H9 (cell line): ENCODE data around the gene NHLRC1. TPM values are rescaled to one million over a fixed set of nuclear protein-coding genes. Genes with fewer than 3 reads are reported as not detected.

ENCODE experiments used
- DNase-seq: peaks from one replicate; pipeline ENCODE4 v3.0.0-alpha.2; 2017
- H2AFZ ChIP-seq: one replicate; pipeline ENCODE4 v1.6.1; 2013; ENCODE audit warnings: mild to moderate bottlenecking, low read length, control low read depth, moderate library complexity
- H2AK5ac ChIP-seq: 2 replicates; pipeline ENCODE4 v1.6.1; 2013; ENCODE audit warnings: low read length, control low read depth, mixed read lengths; ENCODE audit not compliant: insufficient read length
- H2BK120ac ChIP-seq: one replicate; pipeline ENCODE4 v1.6.1; 2013; ENCODE audit warnings: low read depth, mild to moderate bottlenecking, low read length, control low read depth, inconsistent platforms; ENCODE audit not compliant: poor library complexity, severe bottlenecking
- H2BK12ac ChIP-seq: 2 replicates; pipeline ENCODE4 v1.6.1; 2013; ENCODE audit warnings: low read length, control low read depth, mixed read lengths, low read depth; ENCODE audit not compliant: insufficient read length
- H2BK15ac ChIP-seq: 2 replicates; pipeline ENCODE4 v1.6.1; 2013; ENCODE audit warnings: low read depth, low read length, control low read depth
- H2BK20ac ChIP-seq: one replicate; pipeline ENCODE4 v1.6.1; 2013; ENCODE audit warnings: low read depth, mild to moderate bottlenecking, low read length, control low read depth, inconsistent platforms; ENCODE audit not compliant: poor library complexity, severe bottlenecking
- H2BK5ac ChIP-seq: 2 replicates; pipeline ENCODE4 v1.6.1; 2013; ENCODE audit warnings: low read length, control low read depth, mixed read lengths; ENCODE audit not compliant: insufficient read length
- H3K14ac ChIP-seq: 2 replicates; pipeline ENCODE4 v1.6.1; 2013; ENCODE audit warnings: low read length, control low read depth; ENCODE audit not compliant: insufficient read depth
- H3K18ac ChIP-seq: 2 replicates; pipeline ENCODE4 v1.6.1; 2013; ENCODE audit warnings: low read depth, mild to moderate bottlenecking, mixed read lengths, low read length, control low read depth; ENCODE audit not compliant: insufficient read length
- H3K23ac ChIP-seq: 2 replicates; pipeline ENCODE4 v1.6.1; 2013; ENCODE audit warnings: low read length, control low read depth, mixed read lengths, low read depth; ENCODE audit not compliant: insufficient read length
- H3K23me2 ChIP-seq: 2 replicates; pipeline ENCODE4 v1.6.1; 2013; ENCODE audit warnings: low read depth, mild to moderate bottlenecking, mixed read lengths, low read length, control low read depth; ENCODE audit not compliant: insufficient read length, poor library complexity, severe bottlenecking
- H3K27ac ChIP-seq: 2 replicates; pipeline ENCODE4 v1.5.1; 2013; ENCODE audit warnings: low read length, control low read depth, mixed read lengths, low read depth; ENCODE audit not compliant: insufficient read length
- H3K27me3 ChIP-seq: 2 replicates; pipeline ENCODE4 v1.6.1; 2013; ENCODE audit warnings: low read length, control low read depth, inconsistent platforms; ENCODE audit not compliant: insufficient read depth
- H3K4ac ChIP-seq: 2 replicates; pipeline ENCODE4 v1.6.1; 2013; ENCODE audit warnings: low read depth, mild to moderate bottlenecking, control low read depth, inconsistent platforms, low read length, moderate library complexity
- H3K4me1 ChIP-seq: 2 replicates; pipeline ENCODE4 v1.6.1; 2013; ENCODE audit warnings: low read length, control low read depth, inconsistent platforms; ENCODE audit not compliant: insufficient read depth
- H3K4me2 ChIP-seq: 2 replicates; pipeline ENCODE4 v1.6.1; 2013; ENCODE audit warnings: low read length, control low read depth, mixed read lengths; ENCODE audit not compliant: insufficient read length, insufficient read depth
- H3K56ac ChIP-seq: 2 replicates; pipeline ENCODE4 v1.6.1; 2013; ENCODE audit warnings: low read depth, mild to moderate bottlenecking, mixed read lengths, low read length, control low read depth; ENCODE audit not compliant: insufficient read length
- H3K79me1 ChIP-seq: 2 replicates; pipeline ENCODE4 v1.6.1; 2013; ENCODE audit warnings: low read depth, mild to moderate bottlenecking, moderate library complexity, low read length, control low read depth, inconsistent platforms; ENCODE audit not compliant: insufficient read depth, poor library complexity, severe bottlenecking
- H3K79me2 ChIP-seq: 2 replicates; pipeline ENCODE4 v1.6.1; 2013; ENCODE audit warnings: low read length, control low read depth, inconsistent platforms; ENCODE audit not compliant: insufficient read depth
- H3K9ac ChIP-seq: 2 replicates; pipeline ENCODE4 v1.6.1; 2013; ENCODE audit warnings: low read length, control low read depth, mixed read lengths; ENCODE audit not compliant: insufficient read length; ENCODE audit errors: extremely low read depth
- H3K9me3 ChIP-seq: one replicate; pipeline ENCODE4 v1.6.1; 2013; ENCODE audit warnings: low read depth, low read length, inconsistent platforms; ENCODE audit not compliant: control insufficient read depth
- H3T11ph ChIP-seq: one replicate; pipeline ENCODE4 v1.6.1; 2013; ENCODE audit warnings: mild to moderate bottlenecking, low read length, control low read depth, inconsistent platforms
- H4K20me1 ChIP-seq: one replicate; pipeline ENCODE4 v1.6.1; 2013; ENCODE audit not compliant: control insufficient read depth, insufficient read length, insufficient read depth
- H4K5ac ChIP-seq: 2 replicates; pipeline ENCODE4 v1.6.1; 2013; ENCODE audit warnings: low read depth, mild to moderate bottlenecking, mixed read lengths, low read length, control low read depth; ENCODE audit not compliant: insufficient read length
- H4K8ac ChIP-seq: replicated peaks from 2 replicates; pipeline ENCODE4 v1.6.1; 2013; ENCODE audit warnings: low read length, control low read depth, mixed read lengths, low read depth; ENCODE audit not compliant: insufficient read length
- H4K91ac ChIP-seq: 2 replicates; pipeline ENCODE4 v1.6.1; 2013; ENCODE audit warnings: low read depth, mild to moderate bottlenecking, moderate library complexity, mixed read lengths, low read length, control low read depth; ENCODE audit not compliant: insufficient read length
- H3K27ac Mint-ChIP-seq, 3 experiments: 2 replicates in 2 of 3; 3 replicates in 1 of 3; pipeline ENCODE4 v1.8.0; 2020 to 2021; ENCODE audit warnings: mixed read lengths in 3 of 3, mild to moderate bottlenecking in 1 of 3, moderate library complexity in 1 of 3
- H3K27me3 Mint-ChIP-seq: 2 replicates; pipeline ENCODE4 v1.8.0; 2021; ENCODE audit warnings: low read depth, mild to moderate bottlenecking, moderate library complexity, mixed read lengths
- H3K36me3 Mint-ChIP-seq, 3 experiments: 2 replicates in 2 of 3; 3 replicates in 1 of 3; pipeline ENCODE4 v1.8.0; 2020 to 2021; ENCODE audit warnings: low read depth in 3 of 3, mixed read lengths in 3 of 3; ENCODE audit not compliant: insufficient read depth in 1 of 3
- H3K4me1 Mint-ChIP-seq, 2 experiments: 2 replicates each; pipeline ENCODE4 v1.8.0; 2020; ENCODE audit warnings: mixed read lengths in 2 of 2
- H3K4me3 Mint-ChIP-seq, 2 experiments: 2 replicates in 1 of 2; 3 replicates in 1 of 2; pipeline ENCODE4 v1.8.0; 2020 to 2021; ENCODE audit warnings: mild to moderate bottlenecking in 2 of 2, mixed read lengths in 2 of 2, moderate library complexity in 1 of 2
- H3K9me3 Mint-ChIP-seq, 2 experiments: 2 replicates in 1 of 2; 3 replicates in 1 of 2; pipeline ENCODE4 v1.8.0; 2020; ENCODE audit warnings: mild to moderate bottlenecking in 2 of 2, mixed read lengths in 2 of 2, moderate library complexity in 1 of 2
- CTCF ChIP-seq: fragments of 200-600 bp; sonication (generic); conservative IDR thresholded peaks from 3 replicates; pipeline ENCODE4 v1.8.0; 2021; ENCODE audit warnings: antibody characterized with exemption, mild to moderate bottlenecking
- WGBS: extraction: QIAGEN DNeasy Blood & Tissue Kit; methylation state at CpG from one replicate; pipeline ENCODE4 v1.1.7; 2013; ENCODE audit warnings: missing lambda C conversion rate, low lambda C conversion rate, mixed read lengths; ENCODE audit not compliant: insufficient read length; ENCODE audit errors: extremely low coverage; 5-methylcytosine and 5-hydroxymethylcytosine counted together
- total RNA-seq: library from RNA; stranded (reverse); gene quantifications from 2 replicates; pipeline ENCODE4 v1.2.1, GENCODE V29; 2021

The NHLRC1 gene
- total RNA-seq, 1 experiment from 2014 or later, result 1.5 TPM

GRCh38 chr6:18155864-18156421 is 33.5 kb upstream of the NHLRC1 start:
- Histone ChIP-seq H3T11ph (no peak overlapping the region), H3K23ac (no peak overlapping the region), H3K9ac (no peak overlapping the region), H2BK120ac (no peak overlapping the region), H2AFZ (no peak overlapping the region), H2BK5ac (no peak overlapping the region), H3K79me2 (no peaks in the 10 kb centered on the region), H4K20me1 (no peaks in the 10 kb centered on the region), H3K27ac (no peak overlapping the region), H2BK20ac (no peak overlapping the region), H3K79me1 (no peaks in the 10 kb centered on the region), H3K23me2 (peaks cover 12% of the 10 kb centered on the region), H3K56ac (no peak overlapping the region), H2BK12ac (no peak overlapping the region), H3K27me3 (no peaks in the 10 kb centered on the region), H3K4me2 (peak overlapping the region; percentile 82), H3K18ac (no peak overlapping the region), H4K91ac (no peak overlapping the region), H2BK15ac (no peak overlapping the region), H3K9me3 (no peaks in the 10 kb centered on the region), H3K4ac (no peak overlapping the region), H3K4me1 (no peaks in the 10 kb centered on the region; the same call in 1 of the 2 replicates), H2AK5ac (no peak overlapping the region), H4K8ac (no peak overlapping the region), H4K5ac (no peak overlapping the region), H3K14ac (no peak overlapping the region)
- H3K36me3 Mint-ChIP-seq, result peaks cover 9 to 19% (median 16%) of the 10 kb centered on the region in 3 experiments
- peak overlapping the region in 2 of 3 experiments; percentile 28 to 87; a peak in 1 of 7 replicates for H3K27ac Mint-ChIP-seq
- H3K9me3 Mint-ChIP-seq, result peaks cover 0 to 4% of the 10 kb centered on the region in 2 experiments; a peak in 1 of 5 replicates
- peak; percentile 90 for DNase-seq
- peak; percentile 60 for TF ChIP-seq CTCF
- no CpG with 5 or more reads among the region's 26 CpGs for WGBS
- no peaks in the 10 kb centered on the region for H3K27me3 Mint-ChIP-seq
- peak overlapping the region; percentile 97 to 99 for H3K4me3 Mint-ChIP-seq
- peaks cover 22 to 23% of the 10 kb centered on the region in 2 experiments for H3K4me1 Mint-ChIP-seq
